Tibial nerve (tissue), 4 donors: ENCODE results near the gene OR2H1.

Experiments
- EP300 ChIP-seq, 2 donors: sonication (generic); formaldehyde crosslinking; IDR thresholded peaks; one replicate each; pipeline ENCODE4 v1.6.1; 2017; ENCODE audit warnings: antibody characterized with exemption in 2 of 2, mild to moderate bottlenecking in 1 of 2
- POLR2A ChIP-seq, 2 donors: fragments of 450-650 bp; IDR thresholded peaks; one replicate each; pipeline ENCODE4 v1.6.1; 2017; ENCODE audit warnings: antibody characterized with exemption in 2 of 2, mild to moderate bottlenecking in 2 of 2, moderate library complexity in 2 of 2
- TF ChIP-seq, protein P1 (sequence below), 5 experiments: fragments of 200-600 bp in 3 of 5; fragments of 450-650 bp in 2 of 5; sonication (generic) in 3 of 5; IDR thresholded peaks; one replicate each; pipeline ENCODE4 v1.5.1; 2016 to 2019; ENCODE audit warnings: antibody characterized with exemption in 5 of 5, mild to moderate bottlenecking in 3 of 5, moderate library complexity in 2 of 5

DNA sequence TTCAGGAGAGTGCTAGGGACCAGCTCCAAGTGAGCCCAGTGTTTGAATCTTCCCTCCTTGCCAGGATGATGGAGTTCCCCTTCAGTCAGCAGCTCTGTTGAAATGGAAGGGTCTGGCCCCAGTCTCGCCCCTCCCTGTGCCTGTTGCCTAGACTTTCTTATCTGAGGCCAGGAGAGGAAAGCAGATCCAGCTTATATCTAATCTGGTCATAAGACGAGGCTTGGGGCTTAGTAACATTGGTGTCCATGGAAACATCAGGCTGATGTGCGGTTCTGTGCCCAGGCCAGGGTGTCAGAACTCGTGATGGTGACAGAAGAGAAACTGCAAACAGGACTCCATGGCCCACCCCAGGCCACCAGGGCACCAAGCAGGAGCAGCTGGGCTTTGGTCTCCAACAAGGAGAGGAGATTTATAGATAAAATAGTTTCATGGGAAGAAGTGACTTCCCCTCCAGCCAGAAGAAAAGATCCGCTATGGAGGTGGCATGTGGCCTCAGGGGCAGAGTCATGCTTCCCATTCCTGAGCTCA is 21.0 kb downstream of the OR2H1 start:
- TF ChIP-seq, protein P1, sequence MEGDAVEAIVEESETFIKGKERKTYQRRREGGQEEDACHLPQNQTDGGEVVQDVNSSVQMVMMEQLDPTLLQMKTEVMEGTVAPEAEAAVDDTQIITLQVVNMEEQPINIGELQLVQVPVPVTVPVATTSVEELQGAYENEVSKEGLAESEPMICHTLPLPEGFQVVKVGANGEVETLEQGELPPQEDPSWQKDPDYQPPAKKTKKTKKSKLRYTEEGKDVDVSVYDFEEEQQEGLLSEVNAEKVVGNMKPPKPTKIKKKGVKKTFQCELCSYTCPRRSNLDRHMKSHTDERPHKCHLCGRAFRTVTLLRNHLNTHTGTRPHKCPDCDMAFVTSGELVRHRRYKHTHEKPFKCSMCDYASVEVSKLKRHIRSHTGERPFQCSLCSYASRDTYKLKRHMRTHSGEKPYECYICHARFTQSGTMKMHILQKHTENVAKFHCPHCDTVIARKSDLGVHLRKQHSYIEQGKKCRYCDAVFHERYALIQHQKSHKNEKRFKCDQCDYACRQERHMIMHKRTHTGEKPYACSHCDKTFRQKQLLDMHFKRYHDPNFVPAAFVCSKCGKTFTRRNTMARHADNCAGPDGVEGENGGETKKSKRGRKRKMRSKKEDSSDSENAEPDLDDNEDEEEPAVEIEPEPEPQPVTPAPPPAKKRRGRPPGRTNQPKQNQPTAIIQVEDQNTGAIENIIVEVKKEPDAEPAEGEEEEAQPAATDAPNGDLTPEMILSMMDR (IDR thresholded peaks at IDR 0.05), result no peak
- TF ChIP-seq EP300 (IDR thresholded peaks at IDR 0.05) (no peak), POLR2A (IDR thresholded peaks at IDR 0.05) (no peak)
